HepG2 (cell line): Measurements from ENCODE around the gene MYL6. TPM values are rescaled to one million over a fixed set of nuclear protein-coding genes. Genes with fewer than 3 reads are reported as not detected.
A peak's percentile ranks its signal among the peaks of the same experiment; 100 is the strongest.

Source experiments
- ARID2 ChIP-seq: sonication (generic); formaldehyde crosslinking; IDR thresholded peaks from 2 replicates; pipeline ENCODE4 v1.8.1; 2022; ENCODE audit warnings: mild to moderate bottlenecking, missing genetic modification reagents, borderline replicate concordance
- ARID5B ChIP-seq: IDR thresholded peaks from 2 replicates; pipeline ENCODE4 v1.4.0; 2020; ENCODE audit warnings: mild to moderate bottlenecking, missing genetic modification reagents
- ARNT2 ChIP-seq: sonication (generic); formaldehyde crosslinking; IDR thresholded peaks from 2 replicates; pipeline ENCODE4 v1.8.0; 2022; ENCODE audit warnings: mild to moderate bottlenecking, low read depth, missing genetic modification reagents, moderate library complexity
- CREM ChIP-seq, 2 experiments: sonication (generic) in 1 of 2; formaldehyde crosslinking in 1 of 2; IDR thresholded peaks; 2 replicates each; pipeline versions ENCODE4 v1.4.0 to v1.6.1; 2016 to 2020; ENCODE audit warnings: antibody characterized with exemption in 1 of 2, mild to moderate bottlenecking in 1 of 2, missing genetic modification reagents in 1 of 2
- KDM5A ChIP-seq: fragments of 200-600 bp; sonication (generic); IDR thresholded peaks from 2 replicates; pipeline ENCODE4 v1.7.0; 2018; ENCODE audit warnings: antibody characterized with exemption, mild to moderate bottlenecking, low read length, borderline replicate concordance
- MLLT10 ChIP-seq: sonication (generic); formaldehyde crosslinking; IDR thresholded peaks from 2 replicates; pipeline ENCODE4 v1.4.0; 2020; ENCODE audit warnings: missing genetic modification reagents
- NCOA5 ChIP-seq: sonication (generic); formaldehyde crosslinking; IDR thresholded peaks from 2 replicates; pipeline ENCODE4 v1.4.0; 2020; ENCODE audit warnings: missing genetic modification reagents
- RELA ChIP-seq: sonication (generic); formaldehyde crosslinking; IDR thresholded peaks from 2 replicates; pipeline ENCODE4 v1.4.0; 2020; ENCODE audit warnings: missing genetic modification reagents
- SNAPC2 ChIP-seq: sonication (generic); formaldehyde crosslinking; IDR thresholded peaks from 2 replicates; pipeline ENCODE4 v1.8.1; 2022; ENCODE audit warnings: mild to moderate bottlenecking, missing genetic modification reagents
- SP1 ChIP-seq, 2 experiments: fragments of 450-650 bp in 1 of 2; sonication (generic) in 1 of 2; formaldehyde crosslinking in 1 of 2; IDR thresholded peaks; 2 replicates each; pipeline versions ENCODE4 v1.4.0 to v1.6.1; 2016 to 2020; ENCODE audit warnings: missing genetic modification reagents in 1 of 2
- TFDP1 ChIP-seq: IDR thresholded peaks from 2 replicates; pipeline ENCODE4 v1.6.1; 2016; ENCODE audit warnings: missing compliant biosample characterization, missing genetic modification reagents, borderline replicate concordance
- ZFP37 ChIP-seq: sonication (generic); formaldehyde crosslinking; IDR thresholded peaks from 2 replicates; pipeline ENCODE4 v1.4.0; 2020; ENCODE audit warnings: missing genetic modification reagents, borderline replicate concordance
- ZNF431 ChIP-seq: sonication (generic); formaldehyde crosslinking; IDR thresholded peaks from 2 replicates; pipeline ENCODE4 v1.9.0; 2022; ENCODE audit warnings: missing genetic modification reagents, low read depth, mild to moderate bottlenecking, borderline replicate concordance
- ZNF512 ChIP-seq: sonication (generic); formaldehyde crosslinking; IDR thresholded peaks from 2 replicates; pipeline ENCODE4 v1.4.0; 2020; ENCODE audit warnings: mild to moderate bottlenecking, missing genetic modification reagents
- ZNF572 ChIP-seq: sonication (generic); formaldehyde crosslinking; IDR thresholded peaks from 2 replicates; pipeline ENCODE4 v1.5.1; 2020; ENCODE audit warnings: mild to moderate bottlenecking, missing genetic modification reagents
- ZNF891 ChIP-seq: sonication (generic); formaldehyde crosslinking; IDR thresholded peaks from 2 replicates; pipeline ENCODE4 v1.5.0; 2020; ENCODE audit warnings: mild to moderate bottlenecking, missing genetic modification reagents
- ZSCAN9 ChIP-seq: IDR thresholded peaks from 2 replicates; pipeline ENCODE4 v1.6.1; 2016; ENCODE audit warnings: borderline replicate concordance
- polyA plus RNA-seq, 8 experiments: library from polyadenylated mRNA; depleted of rRNA in 3 of 8; stranded (reverse) in 7 of 8; unstranded in 1 of 8; fragments of >200 nt; fragmentation: Illumina TruSeq in 4 of 8; extraction: Trizol in 4 of 8; gene quantifications; 2 replicates each; pipeline versions ENCODE4 v1.2.1 to v1.2.3, GENCODE V29; 2011 to 2016; ENCODE audit warnings: low read depth in 4 of 8, missing spikeins in 1 of 8, mixed read lengths in 1 of 8; ENCODE audit not compliant: insufficient read depth in 1 of 8
- total RNA-seq, 5 experiments: library from RNA; depleted of rRNA; stranded (reverse); fragments of >200 nt; fragmentation: Illumina TruSeq; extraction: Trizol; gene quantifications; 2 replicates each; pipeline ENCODE4 v1.2.3, GENCODE V29; 2016; ENCODE audit warnings: low read depth in 1 of 5
- TF ChIP-seq, protein P1 (sequence below): sonication (generic); formaldehyde crosslinking; IDR thresholded peaks from 2 replicates; pipeline ENCODE4 v1.5.0; 2020; ENCODE audit warnings: missing genetic modification reagents
- TF ChIP-seq, protein P2 (sequence below): sonication (generic); formaldehyde crosslinking; IDR thresholded peaks from 2 replicates; pipeline ENCODE4 v1.9.0; 2022; ENCODE audit warnings: missing genetic modification reagents, mild to moderate bottlenecking, borderline replicate concordance

Gene MYL6
- total and polyA plus RNA-seq, 2 of the 13 experiments (the other 11 are each of a cell fraction or from before 2014, with no cell fraction given) = 1,127 to 1,192 TPM

DNA sequence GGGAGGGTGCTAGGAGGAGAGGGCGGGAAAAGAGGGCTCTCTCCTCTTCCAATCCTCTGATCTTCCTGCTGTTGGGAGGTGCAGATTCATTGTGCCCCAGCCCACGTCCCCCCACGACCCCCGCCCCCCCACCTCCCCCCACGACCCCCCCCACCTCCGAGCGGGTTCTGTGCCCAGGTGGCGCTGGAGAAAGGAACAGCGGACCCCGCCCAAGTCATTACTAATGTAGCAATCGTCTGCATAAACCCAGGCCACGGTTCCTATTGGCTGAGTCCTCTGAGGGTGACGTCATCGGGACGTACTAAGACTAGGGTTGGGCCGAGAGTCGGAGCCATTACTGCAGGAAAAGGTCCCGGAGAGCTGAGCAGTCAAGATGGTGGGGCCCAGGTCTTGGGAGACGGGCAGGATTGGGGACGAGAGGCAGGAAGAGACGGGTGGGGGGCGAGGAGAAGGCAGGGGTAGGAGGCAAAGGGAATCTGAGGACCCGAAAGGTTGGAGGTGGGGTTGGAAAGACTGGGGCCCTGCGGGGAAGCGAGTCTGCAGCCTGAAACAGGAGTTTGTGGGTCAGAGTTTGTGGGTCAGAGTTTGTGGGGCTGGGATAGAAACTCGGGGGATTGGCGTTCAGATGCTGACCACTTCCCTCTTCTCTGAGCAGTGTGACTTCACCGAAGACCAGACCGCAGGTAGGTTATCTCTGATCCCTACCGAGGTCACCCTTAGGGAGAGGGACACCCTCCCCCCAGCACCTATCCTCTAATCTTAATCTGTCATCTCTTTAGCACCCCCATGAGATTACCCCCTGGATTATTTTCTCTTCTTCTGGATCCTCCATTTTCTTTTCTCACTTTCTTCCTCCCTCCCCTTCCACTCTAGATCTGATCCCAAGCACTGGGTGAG, at the start of gene MYL6 (continued):
- TF ChIP-seq, protein P1, sequence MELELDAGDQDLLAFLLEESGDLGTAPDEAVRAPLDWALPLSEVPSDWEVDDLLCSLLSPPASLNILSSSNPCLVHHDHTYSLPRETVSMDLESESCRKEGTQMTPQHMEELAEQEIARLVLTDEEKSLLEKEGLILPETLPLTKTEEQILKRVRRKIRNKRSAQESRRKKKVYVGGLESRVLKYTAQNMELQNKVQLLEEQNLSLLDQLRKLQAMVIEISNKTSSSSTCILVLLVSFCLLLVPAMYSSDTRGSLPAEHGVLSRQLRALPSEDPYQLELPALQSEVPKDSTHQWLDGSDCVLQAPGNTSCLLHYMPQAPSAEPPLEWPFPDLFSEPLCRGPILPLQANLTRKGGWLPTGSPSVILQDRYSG (CRISPR knock-in tag) = no peak
- TF ChIP-seq ZSCAN9 (peak; percentile 45; the same call in 1 of the 2 replicates), RELA (CRISPR knock-in tag) (no peak), ZNF891 (CRISPR knock-in tag) (peak; percentile 66; the same call in 1 of the 2 replicates), MLLT10 (CRISPR knock-in tag) (no peak), ARID2 (CRISPR knock-in tag) (no peak), ZNF431 (CRISPR knock-in tag) (no peak), CREM (IDR thresholded peaks at IDR 0.05) (peak; percentile 84), CREM (CRISPR knock-in tag; IDR thresholded peaks at IDR 0.05) (no peak), ZNF572 (CRISPR knock-in tag) (no peak), ZNF512 (CRISPR knock-in tag) (no peak), KDM5A (no peak; the same call in 1 of the 2 replicates), ARNT2 (CRISPR knock-in tag) (no peak), ARID5B (CRISPR knock-in tag) (no peak), NCOA5 (no peak), SNAPC2 (CRISPR knock-in tag) (no peak), SP1 (IDR thresholded peaks at IDR 0.05) (no peak), SP1 (CRISPR knock-in tag; IDR thresholded peaks at IDR 0.05) (no peak; the same call in 1 of the 2 replicates), ZFP37 (CRISPR knock-in tag) (no peak), TFDP1 (CRISPR knock-in tag) (no peak)
- TF ChIP-seq, protein P2, sequence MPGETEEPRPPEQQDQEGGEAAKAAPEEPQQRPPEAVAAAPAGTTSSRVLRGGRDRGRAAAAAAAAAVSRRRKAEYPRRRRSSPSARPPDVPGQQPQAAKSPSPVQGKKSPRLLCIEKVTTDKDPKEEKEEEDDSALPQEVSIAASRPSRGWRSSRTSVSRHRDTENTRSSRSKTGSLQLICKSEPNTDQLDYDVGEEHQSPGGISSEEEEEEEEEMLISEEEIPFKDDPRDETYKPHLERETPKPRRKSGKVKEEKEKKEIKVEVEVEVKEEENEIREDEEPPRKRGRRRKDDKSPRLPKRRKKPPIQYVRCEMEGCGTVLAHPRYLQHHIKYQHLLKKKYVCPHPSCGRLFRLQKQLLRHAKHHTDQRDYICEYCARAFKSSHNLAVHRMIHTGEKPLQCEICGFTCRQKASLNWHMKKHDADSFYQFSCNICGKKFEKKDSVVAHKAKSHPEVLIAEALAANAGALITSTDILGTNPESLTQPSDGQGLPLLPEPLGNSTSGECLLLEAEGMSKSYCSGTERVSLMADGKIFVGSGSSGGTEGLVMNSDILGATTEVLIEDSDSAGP (CRISPR knock-in tag) = peak; percentile 51; the same call in 1 of the 2 replicates
